B cell (primary cell): Measurements from ENCODE around the gene SAMD3. TPM values are rescaled to one million over a fixed set of nuclear protein-coding genes. Genes with fewer than 3 reads are reported as not detected.

Source experiments
- ATAC-seq: fragments of 200-7000 bp; cut with Tn5 transposase; one replicate; pipeline ENCODE4 v1.10.0; 2021; ENCODE audit warnings: low read depth, mild to moderate bottlenecking, moderate number of reproducible peaks, moderate library complexity
- CTCF ChIA-PET: fragments of 350-600 bp; sonication (Branson Sonifier 250); formaldehyde crosslinking; loops from one replicate; lab custom pipeline; 2021; ENCODE audit warnings: antibody characterized with exemption, inconsistent platforms; lab: Charles Lee
- POLR2A ChIA-PET: fragments of 350-600 bp; sonication (Branson Sonifier 250); formaldehyde crosslinking; loops from one replicate; lab custom pipeline; 2021; ENCODE audit warnings: antibody characterized with exemption; lab: Charles Lee
- DNase-seq: peaks from one replicate; pipeline ENCODE4 v3.0.0; 2013
- H2AFZ ChIP-seq: 2 replicates; pipeline ENCODE4 v1.6.1; 2012; ENCODE audit warnings: mild to moderate bottlenecking, low read depth, low read length; ENCODE audit not compliant: insufficient read depth, poor library complexity, severe bottlenecking
- H3K27ac ChIP-seq, 2 donors: 1 replicate in 1 of 2; 2 replicates in 1 of 2; pipeline ENCODE4 v1.5.1; 2012 to 2013; ENCODE audit warnings: low read length in 2 of 2, mild to moderate bottlenecking in 2 of 2, moderate library complexity in 1 of 2
- H3K27me3 ChIP-seq, 4 experiments: fragments of 200-600 bp in 1 of 4; sonication (generic) in 1 of 4; replicated peaks in 1 of 4; 1 replicate in 2 of 4; 2 replicates in 2 of 4; pipeline versions ENCODE4 v1.6.1 to v1.7.0; 2013 to 2016; ENCODE audit warnings: low read length in 3 of 4, mild to moderate bottlenecking in 2 of 4, mixed read lengths in 1 of 4, moderate library complexity in 1 of 4; ENCODE audit not compliant: insufficient read depth in 4 of 4, control insufficient read depth in 3 of 4; ENCODE audit errors: control extremely low read depth in 1 of 4
- H3K36me3 ChIP-seq, 2 experiments: replicated peaks in 1 of 2; 1 replicate in 1 of 2; 2 replicates in 1 of 2; pipeline versions ENCODE4 v1.6.1 to v1.7.1; 2013; ENCODE audit warnings: low read length in 1 of 2; ENCODE audit not compliant: insufficient read depth in 2 of 2, control insufficient read depth in 1 of 2; ENCODE audit errors: control extremely low read depth in 1 of 2, extremely low read depth in 1 of 2
- H3K4me1 ChIP-seq, 2 donors: fragments of 200-600 bp in 1 of 2; sonication (generic) in 1 of 2; 1 replicate in 1 of 2; 2 replicates in 1 of 2; pipeline versions ENCODE4 v1.5.1 to v1.6.1; 2013 to 2017; ENCODE audit warnings: low read length in 2 of 2; ENCODE audit not compliant: control insufficient read depth in 2 of 2, insufficient read depth in 2 of 2
- H3K4me2 ChIP-seq: replicated peaks from 2 replicates; pipeline ENCODE3; 2012; ENCODE audit warnings: mild to moderate bottlenecking, low read depth, low read length; ENCODE audit not compliant: poor library complexity, severe bottlenecking
- H3K4me3 ChIP-seq, 5 experiments: fragments of 200-600 bp in 1 of 5; sonication (generic) in 1 of 5; 1 replicate in 3 of 5; 2 replicates in 2 of 5; pipeline versions ENCODE4 v1.5.1 to v1.7.0; 2011 to 2016; ENCODE audit warnings: low read length in 4 of 5, mild to moderate bottlenecking in 4 of 5, low read depth in 2 of 5, control low read depth in 1 of 5, moderate library complexity in 1 of 5; ENCODE audit not compliant: insufficient read depth in 1 of 5; ENCODE audit errors: control extremely low read depth in 1 of 5, extremely low read depth in 1 of 5
- H3K79me2 ChIP-seq: fragments of 200-600 bp; sonication (generic); one replicate; pipeline ENCODE4 v1.6.0; 2016; ENCODE audit warnings: low read length; ENCODE audit not compliant: control insufficient read depth, insufficient read depth
- H3K9ac ChIP-seq: fragments of 200-600 bp; sonication (generic); 2 replicates; pipeline ENCODE4 v1.6.1; 2017; ENCODE audit warnings: mild to moderate bottlenecking, low read length, moderate library complexity
- H3K9me3 ChIP-seq, 3 donors: one replicate each; pipeline versions ENCODE4 v1.6.1 to v1.7.1; 2013; ENCODE audit warnings: low read length in 2 of 3; ENCODE audit not compliant: control insufficient read depth in 2 of 3, insufficient read depth in 1 of 3; ENCODE audit errors: control extremely low read depth in 1 of 3
- H4K20me1 ChIP-seq: 2 replicates; pipeline ENCODE4 v1.6.0; 2012; ENCODE audit warnings: mild to moderate bottlenecking, low read length; ENCODE audit not compliant: insufficient read depth, control insufficient read depth, poor library complexity, severe bottlenecking
- H3K27ac Mint-ChIP-seq: one replicate; pipeline ENCODE4 v1.8.0; 2021; ENCODE audit warnings: mixed read lengths
- H3K27me3 Mint-ChIP-seq: one replicate; pipeline ENCODE4 v1.8.0; 2021; ENCODE audit warnings: mixed read lengths
- H3K4me1 Mint-ChIP-seq: one replicate; pipeline ENCODE4 v1.8.0; 2021; ENCODE audit warnings: mixed read lengths
- H3K4me3 Mint-ChIP-seq: one replicate; pipeline ENCODE4 v1.8.0; 2021; ENCODE audit warnings: mixed read lengths
- H3K9me3 Mint-ChIP-seq: one replicate; pipeline ENCODE4 v1.8.0; 2022; ENCODE audit warnings: mixed read lengths; ENCODE audit not compliant: insufficient read depth
- CTCF ChIP-seq: fragments of 200-600 bp; IDR thresholded peaks from one replicate; pipeline ENCODE4 v1.8.0; 2022; ENCODE audit warnings: antibody characterized with exemption, mild to moderate bottlenecking
- EZH2 ChIP-seq: IDR thresholded peaks from 2 replicates; pipeline ENCODE4 v1.6.1; 2012; ENCODE audit warnings: borderline replicate concordance, low read depth, mild to moderate bottlenecking, moderate library complexity, low read length; ENCODE audit not compliant: insufficient read depth, poor library complexity, severe bottlenecking
- WGBS: methylation state at CpG from one replicate; pipeline ENCODE4 v1.1.5; 2013; ENCODE audit warnings: missing lambda C conversion rate; ENCODE audit not compliant: insufficient coverage; 5-methylcytosine and 5-hydroxymethylcytosine counted together
- intact Hi-C: fragments of 100-400 bp; cut with micrococcal nuclease; formaldehyde crosslinking; loops from one replicate; pipeline ENCODE4 v1.10.0; 2022
- polyA plus RNA-seq: library from polyadenylated mRNA; depleted of rRNA; stranded (reverse); fragments of >200 nt; gene quantifications from 2 replicates; pipeline ENCODE4 v1.2.3, GENCODE V29; 2012
- total RNA-seq, 2 donors: library from RNA; stranded (reverse); fragments of 120-200 nt in 1 of 2; gene quantifications; 1 replicate in 1 of 2; 2 replicates in 1 of 2; pipeline versions ENCODE4 v1.2.3 to v1.2.4, GENCODE V29; 2013 to 2022

Gene SAMD3
- total and polyA plus RNA-seq, 2 donors (not counting 1 experiment from before 2014, with no cell fraction given), result 0.57 to 3.8 TPM

- Histone ChIP-seq H3K4me1 (peaks cover 3 to 6% of the 10 kb centered on the region in 2 donors), H3K27me3 (no peaks in the 10 kb centered on the region), H3K27ac (no peak overlapping the region), H3K9ac (peak overlapping the region; percentile 11), H2AFZ (peak overlapping the region; percentile 0), H3K9me3 (no peaks in the 10 kb centered on the region), H4K20me1 (no peaks in the 10 kb centered on the region), H3K4me3 (no peak overlapping the region), H3K36me3 (no peaks in the 10 kb centered on the region), H3K79me2 (no peaks in the 10 kb centered on the region), H3K4me2 (no peak overlapping the region)
- WGBS, result no CpG with 5 or more reads among the region's 1 CpG
- no peaks in the 10 kb centered on the region for H3K9me3 Mint-ChIP-seq
- DNase-seq (no peak), ATAC-seq (no peak)
- ChIA-PET CTCF (no interaction called here), POLR2A (no interaction called here)
- TF ChIP-seq EZH2 (no peak), CTCF (no peak)
- peaks cover 9% of the 10 kb centered on the region for H3K4me1 Mint-ChIP-seq
- no peak overlapping the region for H3K4me3 Mint-ChIP-seq
- intact Hi-C loops, result no loop called here
- no peak overlapping the region for H3K27ac Mint-ChIP-seq
- no peaks in the 10 kb centered on the region for H3K27me3 Mint-ChIP-seq
Observed at GRCh38 chr6:130215526-130215925, 7.2 kb downstream of the SAMD3 start.

GRCh38 chr6:130212215-130212874 lies 10.4 kb downstream of the SAMD3 start:
- Mint-ChIP-seq H3K27me3 (no peaks in the 10 kb centered on the region), H3K4me3 (no peak overlapping the region), H3K9me3 (no peaks in the 10 kb centered on the region), H3K27ac (no peak overlapping the region), H3K4me1 (peaks cover 8% of the 10 kb centered on the region)
- peaks cover 3 to 6% of the 10 kb centered on the region in 2 donors for H3K4me1 ChIP-seq
- no peaks in the 10 kb centered on the region for H3K79me2 ChIP-seq
- no peaks in the 10 kb centered on the region for H3K9me3 ChIP-seq
- no peaks in the 10 kb centered on the region for H3K27me3 ChIP-seq
- no peaks in the 10 kb centered on the region for H3K36me3 ChIP-seq
- H2AFZ ChIP-seq, result no peak overlapping the region
- CTCF ChIA-PET, result no interaction called here
- no peak for DNase-seq
- H3K4me3 ChIP-seq, result no peak overlapping the region
- H4K20me1 ChIP-seq, result no peaks in the 10 kb centered on the region
- no CpG with 5 or more reads among the region's 2 CpGs for WGBS
- no peak for ATAC-seq
- no peak overlapping the region for H3K9ac ChIP-seq
- no peak for TF ChIP-seq CTCF
- TF ChIP-seq EZH2, result no peak
- POLR2A ChIA-PET, result no interaction called here
- H3K27ac ChIP-seq, result no peak overlapping the region
- intact Hi-C loops, result no loop called here
- no peak overlapping the region for H3K4me2 ChIP-seq
